Uterus (tissue), 2 donors: ENCODE data around the gene GASK1B.

Source experiments
- CTCF ChIP-seq, 4 experiments: fragments of 200-600 bp in 2 of 4; fragments of 450-650 bp in 2 of 4; sonication (generic) in 2 of 4; IDR thresholded peaks; one replicate each; pipeline ENCODE4 v1.5.1; 2016 to 2019; ENCODE audit warnings: antibody characterized with exemption in 4 of 4, mild to moderate bottlenecking in 2 of 4, moderate library complexity in 1 of 4
- POLR2A ChIP-seq, 2 donors: fragments of 450-650 bp; IDR thresholded peaks; one replicate each; pipeline ENCODE4 v1.6.1; 2016; ENCODE audit warnings: antibody characterized with exemption in 2 of 2, mild to moderate bottlenecking in 1 of 2, moderate library complexity in 1 of 2

GRCh38 chr4:158130204-158130603 is 42.6 kb downstream of the GASK1B start:
- TF ChIP-seq CTCF (IDR thresholded peaks at IDR 0.05), result no peak
- TF ChIP-seq POLR2A (IDR thresholded peaks at IDR 0.05), result no peak
